Ecto neural progenitor cell (in vitro differentiated cells): ENCODE results near the gene WFDC1.
"Not testable (repeated sequence)": the region's sequence is repeated elsewhere in the genome, so short reads cannot be mapped to it uniquely, and the experiment has no call there.

Experiments
- DNase-seq: peaks from one replicate; pipeline ENCODE4 v3.0.0-alpha.2; 2018; ENCODE audit warnings: low spot score

Gene WFDC1

DNA sequence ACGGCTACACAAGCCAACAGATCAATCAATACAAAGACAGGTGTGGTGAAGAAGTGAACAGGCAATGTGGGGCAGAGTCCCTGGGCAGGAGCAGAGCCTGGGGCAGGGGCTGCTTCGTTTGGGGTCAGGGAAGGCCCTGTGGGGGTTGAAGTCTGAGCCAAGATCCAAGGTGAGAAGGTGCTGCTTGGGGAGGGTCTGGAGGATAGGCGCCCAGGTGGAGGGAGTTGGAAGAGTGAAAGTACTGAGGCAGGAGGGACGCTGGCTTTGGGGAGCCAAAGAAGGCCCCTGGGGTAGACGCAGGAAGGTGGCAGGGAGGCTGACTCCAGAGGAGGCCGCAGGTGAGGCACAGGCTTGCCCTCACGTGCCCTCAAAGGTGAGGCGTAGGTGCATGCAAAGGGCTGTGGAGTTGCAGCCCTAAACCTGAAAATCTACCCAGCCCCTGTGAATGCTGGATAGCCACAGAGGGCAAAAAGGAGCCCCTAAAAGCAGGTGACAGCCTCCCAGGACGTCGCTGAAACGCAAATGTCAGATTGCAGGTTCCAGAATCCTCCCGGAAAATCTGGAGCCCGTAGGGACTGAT, 33.3 kb downstream of the WFDC1 start:
- DNase-seq: no peak

GRCh38 chr16:84329016-84329415, 34.3 kb downstream of the WFDC1 start:
- DNase-seq: no peak

- no peak for DNase-seq
These were observed 35.4 kb downstream of the WFDC1 start for GRCh38 chr16:84329843-84330684.

GRCh38 chr16:84330685-84331050, 36.0 kb downstream of the WFDC1 start:
- no peak for DNase-seq

DNA sequence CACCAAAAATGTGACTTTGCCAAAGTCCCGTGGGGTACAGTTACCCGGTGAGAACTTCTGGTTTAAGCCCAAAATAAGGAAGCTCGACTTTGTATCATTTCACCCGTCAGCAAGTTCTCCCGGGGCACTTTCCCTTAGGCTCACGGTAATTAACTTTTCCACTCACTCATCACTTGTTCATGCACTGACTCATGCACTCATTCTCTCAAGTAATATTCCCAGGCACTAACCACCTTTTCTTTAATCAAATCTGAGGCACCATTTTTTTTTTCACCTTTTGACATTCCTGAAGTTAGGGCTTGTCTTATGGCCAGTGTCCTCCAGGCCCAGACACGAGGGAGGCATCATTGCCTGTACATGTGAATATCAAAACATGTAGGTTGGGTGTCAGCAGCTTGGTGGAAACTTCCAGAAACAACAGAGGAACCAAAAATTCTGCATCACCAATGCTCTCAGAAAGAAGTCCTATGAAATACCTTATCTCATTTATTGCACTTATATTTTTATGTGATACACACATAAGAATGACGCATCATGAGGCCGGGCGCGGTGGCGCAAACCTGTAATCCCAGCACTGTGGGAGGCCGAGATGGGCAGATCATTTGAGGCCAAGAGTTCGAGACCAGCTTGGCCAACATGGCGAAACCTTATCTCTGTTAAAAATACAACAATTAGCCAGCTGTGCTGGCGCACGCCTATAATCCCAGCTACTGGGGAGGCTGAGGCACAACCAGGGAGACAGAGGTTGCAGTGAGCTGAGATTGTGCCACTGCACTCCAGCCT, 37.5 kb downstream of the WFDC1 start:
- no peak for DNase-seq

- DNase-seq: no peak
These were observed 38.5 kb downstream of the WFDC1 start for GRCh38 chr16:84332975-84333684.

- no peak for DNase-seq
These were observed 39.4 kb downstream of the WFDC1 start for GRCh38 chr16:84334058-84334457.

- no peak for DNase-seq
These were observed 39.8 kb downstream of the WFDC1 start for GRCh38 chr16:84334482-84334881.

- DNase-seq: not testable (repeated sequence)
These were observed 42.6 kb downstream of the WFDC1 start for GRCh38 chr16:84337236-84337635.

- DNase-seq: no peak
These were observed 44.6 kb downstream of the WFDC1 start for GRCh38 chr16:84339311-84339710.

DNA sequence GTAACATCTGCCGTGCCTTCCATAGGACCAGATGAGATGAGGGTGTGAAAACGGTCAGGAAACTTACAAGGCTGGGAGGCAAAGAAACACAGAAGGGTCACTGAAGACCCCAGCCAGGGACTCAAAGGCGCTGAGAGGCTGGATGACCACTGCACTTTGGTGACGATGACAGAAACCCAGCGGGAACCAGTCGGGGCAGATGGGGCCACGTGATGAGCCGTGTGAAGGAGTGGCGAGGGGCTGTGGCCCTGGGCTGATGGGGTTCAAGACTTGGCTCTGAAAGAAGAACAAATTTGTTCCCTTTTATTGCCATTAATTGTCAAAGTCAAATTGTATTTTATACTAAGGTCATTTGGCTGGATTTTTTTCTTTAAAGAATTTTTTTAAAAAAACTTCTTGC, 45.1 kb downstream of the WFDC1 start:
- DNase-seq: no peak

DNA sequence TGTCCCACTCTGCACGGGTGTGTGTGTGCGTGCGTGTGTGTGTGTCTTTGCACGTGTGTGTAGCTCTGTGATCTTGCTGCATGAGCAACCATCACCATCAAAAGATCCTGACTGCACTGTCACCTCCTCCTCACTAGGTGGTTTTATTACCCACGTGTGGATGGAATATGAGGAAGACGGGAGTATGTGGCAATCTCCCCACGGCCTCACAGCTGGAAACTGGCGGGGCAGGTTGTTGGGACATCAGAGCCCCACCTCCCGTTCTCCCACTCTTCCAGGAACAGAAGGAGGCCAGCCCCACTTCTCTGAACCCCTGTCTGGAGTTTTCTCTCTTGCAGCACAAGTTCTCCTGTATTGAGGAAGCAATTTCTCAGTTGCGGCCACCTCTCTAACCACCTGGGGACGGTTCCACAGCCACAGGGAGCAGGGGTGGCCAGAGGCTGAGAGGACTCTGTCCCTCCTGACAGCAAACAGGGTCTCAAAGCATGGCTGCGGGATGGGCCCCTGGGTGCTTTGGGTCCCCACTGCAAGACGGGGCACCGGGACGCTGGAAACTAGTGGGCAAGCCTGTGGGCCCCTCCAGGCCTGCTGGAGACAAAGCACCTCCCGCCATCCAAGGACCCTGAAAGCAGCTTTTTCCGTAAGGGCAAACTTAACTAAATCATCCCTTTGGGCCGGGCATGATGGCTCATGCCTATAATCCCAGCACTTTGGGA, 45.8 kb downstream of the WFDC1 start:
- DNase-seq: no peak

GRCh38 chr16:84341528-84342295, 47.0 kb downstream of the WFDC1 start:
- no peak for DNase-seq

DNA sequence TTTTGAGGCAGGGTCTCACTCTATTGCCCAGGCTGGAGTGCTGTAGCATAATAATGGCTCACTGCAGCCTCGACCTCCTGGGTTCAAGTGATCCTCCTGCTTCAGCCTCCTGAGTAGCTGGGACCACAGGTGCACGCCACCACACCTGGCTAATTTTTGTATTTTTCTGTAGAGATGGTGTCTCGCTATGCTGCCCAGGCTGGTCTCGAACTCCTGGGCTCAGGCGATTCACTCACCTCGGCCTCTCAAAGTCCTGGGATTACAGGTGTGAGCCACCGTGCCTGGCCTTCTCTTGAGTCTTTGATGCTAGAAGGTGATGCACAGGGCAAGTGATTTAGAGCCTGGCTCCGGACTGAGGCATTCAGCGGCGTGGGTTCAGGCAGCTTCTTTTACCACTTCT, 49.1 kb downstream of the WFDC1 start:
- DNase-seq: not testable (repeated sequence)

- no peak for DNase-seq
These were observed 50.1 kb downstream of the WFDC1 start for GRCh38 chr16:84344781-84345180.

GRCh38 chr16:84347161-84347560, 52.5 kb downstream of the WFDC1 start:
- DNase-seq: no peak

DNA sequence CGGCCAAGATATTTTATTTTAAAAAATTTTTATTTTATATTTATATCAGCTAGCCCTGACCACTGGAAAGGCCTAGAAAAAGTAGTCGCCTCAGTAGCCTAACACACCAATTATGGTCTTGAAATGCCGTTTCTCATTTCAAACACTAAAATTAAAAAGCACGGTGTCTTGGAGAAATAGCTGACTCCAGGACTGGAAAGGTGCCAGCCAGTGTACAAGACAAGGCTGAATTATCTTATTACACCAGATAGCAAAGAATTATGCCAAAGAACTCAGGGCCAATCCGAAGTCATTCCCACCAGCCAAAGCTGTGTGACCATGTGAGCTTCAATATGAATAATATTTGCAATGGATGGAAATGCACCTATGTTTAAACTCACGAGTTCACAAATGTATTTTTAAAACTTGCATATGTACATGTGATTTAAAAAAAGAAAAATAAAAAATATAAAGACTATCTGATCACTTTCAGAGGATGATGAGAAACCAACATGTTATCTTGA, 53.8 kb downstream of the WFDC1 start:
- DNase-seq: no peak

GRCh38 chr16:84349862-84350684, 55.4 kb downstream of the WFDC1 start:
- no peak for DNase-seq

DNA sequence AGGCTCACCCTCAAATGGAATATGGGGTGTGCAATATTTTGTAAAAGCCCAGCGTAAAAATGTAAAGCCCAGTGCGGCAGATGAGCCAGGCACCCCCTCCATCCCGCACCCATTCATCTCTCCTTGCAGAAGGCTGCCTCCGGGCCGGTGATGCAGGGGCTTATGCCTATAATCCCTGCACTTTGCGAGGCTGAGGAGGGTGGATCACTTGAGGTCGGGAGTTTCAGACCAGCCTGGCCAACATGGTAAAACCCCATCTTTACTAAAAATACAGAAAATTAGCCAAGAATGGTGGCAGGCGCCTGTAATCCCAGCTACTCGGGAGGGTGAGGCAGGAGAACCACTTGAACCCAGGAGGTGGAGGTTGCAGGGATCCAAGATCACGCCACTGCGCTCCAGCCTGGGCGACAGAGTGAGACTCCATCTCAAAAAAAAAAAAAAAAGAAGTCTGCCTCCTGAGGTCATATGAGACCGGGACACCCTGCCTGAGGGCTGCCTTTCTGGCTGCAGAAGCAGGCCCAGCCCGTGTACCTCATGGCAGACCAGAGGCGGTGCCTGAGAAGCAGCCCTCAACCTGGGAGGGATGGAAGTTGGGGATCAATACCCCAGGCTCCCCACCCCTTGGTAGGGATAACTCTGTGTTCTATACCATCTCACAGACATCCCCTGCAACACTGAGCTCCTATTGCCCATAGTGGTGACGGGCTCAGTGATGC, 56.2 kb downstream of the WFDC1 start:
- no peak for DNase-seq
